ENCODE measurements around the gene PPP6R3.

PPP6R3 gene

GRCh38 chr11:68495872-68496271 is 35.3 kb downstream of the PPP6R3 start:
- TF ChIP-seq, protein P1, sequence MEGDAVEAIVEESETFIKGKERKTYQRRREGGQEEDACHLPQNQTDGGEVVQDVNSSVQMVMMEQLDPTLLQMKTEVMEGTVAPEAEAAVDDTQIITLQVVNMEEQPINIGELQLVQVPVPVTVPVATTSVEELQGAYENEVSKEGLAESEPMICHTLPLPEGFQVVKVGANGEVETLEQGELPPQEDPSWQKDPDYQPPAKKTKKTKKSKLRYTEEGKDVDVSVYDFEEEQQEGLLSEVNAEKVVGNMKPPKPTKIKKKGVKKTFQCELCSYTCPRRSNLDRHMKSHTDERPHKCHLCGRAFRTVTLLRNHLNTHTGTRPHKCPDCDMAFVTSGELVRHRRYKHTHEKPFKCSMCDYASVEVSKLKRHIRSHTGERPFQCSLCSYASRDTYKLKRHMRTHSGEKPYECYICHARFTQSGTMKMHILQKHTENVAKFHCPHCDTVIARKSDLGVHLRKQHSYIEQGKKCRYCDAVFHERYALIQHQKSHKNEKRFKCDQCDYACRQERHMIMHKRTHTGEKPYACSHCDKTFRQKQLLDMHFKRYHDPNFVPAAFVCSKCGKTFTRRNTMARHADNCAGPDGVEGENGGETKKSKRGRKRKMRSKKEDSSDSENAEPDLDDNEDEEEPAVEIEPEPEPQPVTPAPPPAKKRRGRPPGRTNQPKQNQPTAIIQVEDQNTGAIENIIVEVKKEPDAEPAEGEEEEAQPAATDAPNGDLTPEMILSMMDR (IDR thresholded peaks at IDR 0.05; ENCODE audit: low read depth, low read length, missing control alignments), result no peak
- Histone ChIP-seq H3K27ac (no peak overlapping the region), H3K27me3 (replicated peaks) (no peaks in the 10 kb centered on the region), H3K36me3 (replicated peaks) (no peaks in the 10 kb centered on the region), H3K4me3 (ENCODE audit: low read depth, low read length) (no peak overlapping the region)
- no peak for DNase-seq
- in situ Hi-C loops (cut with HindIII; ENCODE audit: low pct_ligation_motif_present, low sequenced_read_pairs), result no loop called here

DNA sequence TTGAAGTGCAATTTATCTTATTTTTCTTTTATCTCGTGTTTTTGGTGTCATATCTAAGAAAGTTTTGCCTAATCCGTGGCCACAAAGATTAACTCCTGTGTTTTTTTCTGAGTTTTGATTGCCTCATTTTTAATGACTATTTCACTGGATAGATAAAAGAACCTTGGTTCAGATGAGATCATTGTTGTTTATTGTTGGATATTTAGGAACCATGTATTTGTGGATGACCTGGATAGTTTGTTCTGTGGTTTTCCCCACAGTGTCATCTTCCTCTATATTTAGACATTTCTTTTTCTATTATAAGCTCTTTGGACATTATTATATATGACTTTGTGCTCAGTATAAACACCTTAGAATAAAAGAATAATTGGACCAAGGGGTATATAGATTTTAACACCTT is 37.2 kb downstream of the PPP6R3 start:
- Histone ChIP-seq H3K27ac (no peak overlapping the region), H3K4me3 (ENCODE audit: low read depth, low read length) (no peak overlapping the region), H3K36me3 (replicated peaks) (no peaks in the 10 kb centered on the region), H3K27me3 (replicated peaks) (no peaks in the 10 kb centered on the region)
- DNase-seq, result no peak
- in situ Hi-C loops (cut with HindIII; ENCODE audit: low pct_ligation_motif_present, low sequenced_read_pairs), result no loop called here
- TF ChIP-seq, protein P1 (IDR thresholded peaks at IDR 0.05; ENCODE audit: low read depth, low read length, missing control alignments), result no peak

- Histone ChIP-seq H3K27me3 (replicated peaks) (no peaks in the 10 kb centered on the region), H3K36me3 (replicated peaks) (no peaks in the 10 kb centered on the region), H3K4me3 (ENCODE audit: low read depth, low read length) (no peak overlapping the region), H3K27ac (no peak overlapping the region)
- in situ Hi-C loops (cut with HindIII; ENCODE audit: low pct_ligation_motif_present, low sequenced_read_pairs), result no loop called here
- TF ChIP-seq, protein P1 (IDR thresholded peaks at IDR 0.05; ENCODE audit: low read depth, low read length, missing control alignments), result no peak
- DNase-seq, result no peak
Measured at GRCh38 chr11:68498321-68498720, 37.8 kb downstream of the PPP6R3 start.

GRCh38 chr11:68498903-68499883 is 38.6 kb downstream of the PPP6R3 start:
- in situ Hi-C loops (cut with HindIII; ENCODE audit: low pct_ligation_motif_present, low sequenced_read_pairs), result no loop called here
- TF ChIP-seq, protein P1 (IDR thresholded peaks at IDR 0.05; ENCODE audit: low read depth, low read length, missing control alignments), result no peak
- Histone ChIP-seq H3K4me3 (ENCODE audit: low read depth, low read length) (no peak overlapping the region), H3K36me3 (replicated peaks) (no peaks in the 10 kb centered on the region), H3K27me3 (replicated peaks) (no peaks in the 10 kb centered on the region), H3K27ac (no peak overlapping the region)
- DNase-seq, result no peak

DNA sequence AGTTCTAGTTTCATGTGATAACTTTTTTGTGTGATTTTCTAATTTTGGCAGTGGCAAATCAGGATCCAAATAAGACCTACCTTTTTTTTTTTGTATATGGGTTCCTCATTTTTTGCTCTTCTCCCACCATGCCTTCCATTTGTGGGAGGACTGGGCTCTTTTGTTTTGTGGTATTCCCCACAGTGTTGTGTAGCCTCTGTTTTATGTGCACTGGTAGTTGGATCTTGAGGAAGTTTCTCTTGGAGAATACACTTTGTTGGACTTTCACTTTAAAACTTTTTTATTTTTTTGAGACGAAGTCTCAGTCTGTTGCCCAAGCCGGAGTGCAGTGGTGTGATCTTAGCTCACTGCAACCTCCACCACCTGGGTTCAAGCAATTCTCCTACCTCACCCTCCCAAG is 39.7 kb downstream of the PPP6R3 start:
- TF ChIP-seq, protein P1 (IDR thresholded peaks at IDR 0.05; ENCODE audit: low read depth, low read length, missing control alignments), result no peak
- no peak for DNase-seq
- Histone ChIP-seq H3K27ac (no peak overlapping the region), H3K27me3 (replicated peaks) (no peaks in the 10 kb centered on the region), H3K36me3 (replicated peaks) (no peaks in the 10 kb centered on the region), H3K4me3 (ENCODE audit: low read depth, low read length) (no peak overlapping the region)
- in situ Hi-C loops (cut with HindIII; ENCODE audit: low pct_ligation_motif_present, low sequenced_read_pairs), result no loop called here
